GM21529 (cell line): Measurements from ENCODE around the gene MTCH1.
A peak's percentile ranks its signal among the peaks of the same experiment; 100 is the strongest.

ENCODE experiments used
- ATAC-seq: cut with Tn5 transposase; IDR thresholded peaks from one replicate; pipeline ENCODE4 v1.9.1; 2021; ENCODE audit not compliant: unreplicated experiment

MTCH1 gene

DNA sequence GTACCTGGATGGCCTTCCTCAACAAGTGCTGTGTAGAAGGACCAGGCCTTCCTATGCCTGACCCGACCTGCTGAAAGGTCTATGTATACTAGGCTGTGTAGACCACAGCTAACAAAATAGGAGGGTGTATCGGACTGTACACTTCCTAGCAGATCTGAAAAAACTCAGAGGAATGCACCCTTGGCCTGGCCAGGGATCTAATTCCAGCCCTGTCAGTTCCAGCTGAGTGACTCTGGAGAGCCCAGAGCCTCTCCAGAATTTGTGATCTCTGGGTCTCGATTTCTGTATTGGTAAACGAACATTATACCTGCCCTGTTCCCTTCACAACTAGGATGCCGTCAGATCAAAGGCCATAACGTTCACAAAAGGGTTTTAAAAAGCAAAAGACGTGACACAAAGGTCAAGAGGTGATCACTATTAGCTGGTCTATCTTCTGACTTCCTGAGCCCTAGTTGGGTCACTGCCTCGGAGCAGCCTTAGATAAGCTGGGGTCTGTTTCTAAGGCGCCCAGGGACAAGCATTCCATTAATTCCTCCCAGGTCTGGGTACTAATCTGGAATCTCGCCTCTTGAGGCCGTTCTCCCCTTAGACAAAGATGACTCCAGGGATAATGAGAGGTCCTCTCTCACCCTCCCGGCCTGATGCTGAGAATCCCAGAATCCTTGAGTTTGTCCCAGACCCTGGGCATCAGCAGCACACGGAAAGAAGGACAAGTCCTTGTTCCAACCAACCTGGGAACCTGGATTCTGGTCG, 13.9 kb downstream of the MTCH1 start:
- no peak for ATAC-seq

DNA sequence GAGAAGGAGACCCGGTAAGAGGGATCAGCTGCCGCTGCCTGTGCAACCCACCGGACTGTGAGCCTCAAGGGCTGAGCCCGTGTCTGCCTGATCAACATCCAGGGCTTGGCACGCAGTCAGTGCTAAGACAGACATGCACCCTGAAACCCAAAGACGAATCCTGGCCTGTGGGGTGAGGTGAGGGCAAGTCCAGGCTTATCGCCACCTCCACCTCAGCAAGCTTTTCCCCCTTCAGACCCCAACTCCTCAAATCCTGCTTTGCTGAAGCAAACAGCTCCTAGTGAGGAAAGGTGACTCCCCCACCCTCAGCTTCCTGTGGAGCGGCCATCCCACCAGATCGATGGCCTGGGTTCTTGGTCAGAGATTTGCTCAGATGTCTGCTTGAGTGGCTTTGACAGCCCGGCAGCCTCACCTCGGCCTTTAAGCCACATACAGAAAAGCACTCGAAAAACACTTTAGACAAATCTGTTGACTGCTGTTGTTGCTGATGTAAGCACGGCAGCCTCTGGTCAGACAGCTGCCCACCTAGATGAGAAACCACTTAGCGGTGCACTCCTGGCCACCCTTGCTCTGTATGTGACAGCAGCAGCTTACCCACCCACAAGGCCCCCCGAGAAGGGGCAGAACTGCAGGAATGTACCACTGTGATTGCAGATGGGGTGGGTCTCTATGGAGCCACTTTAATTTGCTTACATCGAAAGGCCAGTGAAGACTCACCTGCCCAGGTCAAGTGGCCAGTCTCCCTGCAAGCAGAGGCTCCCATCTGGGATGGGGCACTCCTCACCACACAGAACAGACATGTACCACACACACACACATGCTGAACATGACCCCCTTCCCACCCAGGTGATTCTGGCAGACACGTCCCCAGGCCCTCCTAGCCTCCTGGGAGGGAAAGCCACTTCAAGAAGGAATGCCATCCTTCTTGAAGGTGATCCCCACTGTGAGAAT, 14.8 kb downstream of the MTCH1 start:
- no peak for ATAC-seq

DNA sequence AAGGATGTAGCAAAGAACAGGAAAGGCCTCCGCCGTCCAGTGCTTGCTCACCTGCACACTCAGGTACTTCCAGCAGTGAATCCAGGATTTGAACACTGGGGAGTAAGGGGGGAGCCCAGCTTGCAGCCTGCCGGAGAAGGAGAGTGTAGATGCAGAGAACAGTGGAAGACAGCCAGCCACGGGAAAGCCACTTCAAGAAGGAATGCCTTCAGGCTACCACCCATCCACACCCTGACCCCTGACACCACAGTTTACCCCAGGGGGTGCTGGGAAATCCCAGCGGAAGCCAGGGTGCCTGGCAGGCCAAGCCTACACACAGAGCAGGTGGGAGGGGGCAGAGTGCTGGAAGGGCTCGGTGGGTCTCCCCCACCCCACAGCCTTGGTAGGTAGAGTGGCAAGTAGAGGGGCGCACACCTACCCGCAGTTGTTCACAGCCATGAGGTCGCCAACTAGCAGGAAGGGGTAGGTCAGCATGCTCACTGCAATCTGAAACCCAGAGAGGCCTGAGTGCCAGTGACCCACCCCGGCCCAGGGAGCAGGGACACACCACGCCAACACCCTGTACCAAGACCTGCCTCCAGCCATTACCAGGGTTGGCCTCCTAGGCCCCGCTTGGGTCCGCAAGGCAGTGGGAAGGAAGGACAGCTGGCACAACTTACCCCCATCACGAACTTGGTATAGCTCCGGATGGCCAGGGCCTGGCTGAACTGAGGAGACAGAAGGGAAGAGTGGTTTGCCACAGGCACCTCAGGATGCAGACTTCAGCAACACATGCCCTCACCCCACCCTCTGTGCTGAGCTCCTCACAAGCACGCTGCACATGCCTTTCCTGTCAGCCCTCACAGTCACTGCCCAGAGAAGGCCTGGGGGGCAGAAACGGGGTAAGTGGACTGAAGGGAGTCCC, 15.8 kb downstream of the MTCH1 start:
- ATAC-seq, result no peak

DNA sequence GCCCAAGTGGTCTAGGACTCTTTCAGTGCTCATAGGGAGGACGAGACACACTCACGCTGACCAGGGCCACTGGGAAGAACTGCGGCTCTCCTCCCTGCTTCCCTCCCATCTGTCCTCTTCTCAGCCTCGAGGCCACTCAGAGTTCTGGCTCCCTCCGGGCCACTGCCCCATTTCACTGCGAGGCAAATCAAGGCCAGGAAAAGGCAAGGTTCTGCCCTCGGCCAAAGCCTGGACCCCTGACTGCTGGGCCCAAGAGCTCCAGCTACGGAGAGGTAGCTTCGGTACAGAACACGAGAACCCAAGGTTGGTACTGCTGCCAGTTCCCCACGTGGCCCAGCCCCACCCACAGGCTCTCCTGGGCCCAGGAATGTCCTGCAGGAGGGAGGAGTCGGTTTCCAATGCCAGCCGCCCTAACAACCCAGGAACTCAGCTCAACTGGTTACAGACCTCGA, 16.7 kb downstream of the MTCH1 start:
- no peak for ATAC-seq

DNA sequence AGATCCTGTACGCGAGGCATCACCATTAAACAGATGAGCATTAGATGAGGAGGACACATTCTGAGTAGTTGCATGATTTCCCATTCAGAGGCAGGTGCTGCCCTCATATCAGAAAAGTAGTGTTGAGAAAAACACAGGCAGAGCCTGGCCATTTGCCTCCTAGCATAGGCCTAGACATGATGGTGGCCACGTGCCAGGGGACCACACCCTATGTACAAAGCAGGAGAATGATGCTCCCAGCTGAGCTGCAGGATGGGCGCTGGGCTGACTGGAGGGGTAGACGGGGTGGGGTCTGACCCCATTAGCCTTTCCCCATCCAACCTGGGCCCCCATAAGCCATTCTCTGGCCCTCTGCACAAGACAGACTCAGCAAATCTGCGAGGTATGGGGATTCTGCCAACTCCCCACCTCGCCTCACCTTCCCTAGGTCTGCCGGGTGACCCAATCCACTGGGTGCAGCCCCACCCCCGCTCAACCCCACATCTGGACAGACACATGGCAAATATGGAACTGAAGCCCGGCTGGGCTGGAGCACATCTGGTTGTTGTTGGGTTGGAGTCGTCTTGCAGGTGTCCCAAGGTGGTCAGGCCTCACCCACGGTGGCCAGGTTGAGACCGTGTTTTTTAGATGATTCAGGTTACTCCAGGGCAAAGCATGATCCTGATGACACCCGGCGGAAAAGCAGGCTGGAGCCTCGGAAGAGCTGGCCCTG, 17.6 kb downstream of the MTCH1 start:
- ATAC-seq, result no peak

DNA sequence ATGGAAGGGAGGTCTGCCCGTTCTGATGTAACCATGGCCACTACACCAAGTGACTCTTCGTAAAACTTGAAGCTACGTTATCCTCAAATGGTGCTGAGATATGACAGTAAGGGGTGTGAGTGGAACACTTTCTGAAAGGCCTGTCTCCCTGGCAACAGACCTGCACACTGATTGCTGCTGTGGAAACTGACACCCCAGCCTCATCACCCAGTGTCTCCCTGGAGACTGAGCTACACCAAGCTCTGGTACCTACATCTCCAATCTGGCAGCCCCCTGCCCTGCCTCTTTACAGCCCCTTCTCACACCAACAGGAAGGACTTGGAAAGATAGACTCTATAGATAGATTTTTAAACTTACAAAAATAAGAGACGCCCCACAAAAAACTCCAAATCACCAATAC, 18.2 kb downstream of the MTCH1 start:
- no peak for ATAC-seq

DNA sequence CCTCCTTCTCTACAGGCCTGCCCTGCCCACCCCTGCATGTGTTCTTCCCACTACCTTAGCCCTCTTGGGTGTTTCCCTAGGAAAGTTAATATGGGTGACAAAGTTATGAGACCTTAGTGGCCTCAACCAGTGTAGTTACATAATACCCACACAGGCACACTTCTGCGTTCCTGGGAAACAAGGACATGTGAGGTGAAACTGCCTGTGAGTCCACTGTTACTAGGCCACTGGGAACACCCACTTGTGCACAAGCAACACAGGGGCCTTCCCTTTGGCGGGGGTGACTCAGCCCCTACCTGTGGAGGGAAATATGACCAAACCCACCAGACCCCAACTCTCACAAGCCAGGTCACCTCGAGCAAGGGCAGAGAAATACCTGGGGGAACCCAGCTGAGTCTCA, 18.7 kb downstream of the MTCH1 start:
- ATAC-seq, result no peak

DNA sequence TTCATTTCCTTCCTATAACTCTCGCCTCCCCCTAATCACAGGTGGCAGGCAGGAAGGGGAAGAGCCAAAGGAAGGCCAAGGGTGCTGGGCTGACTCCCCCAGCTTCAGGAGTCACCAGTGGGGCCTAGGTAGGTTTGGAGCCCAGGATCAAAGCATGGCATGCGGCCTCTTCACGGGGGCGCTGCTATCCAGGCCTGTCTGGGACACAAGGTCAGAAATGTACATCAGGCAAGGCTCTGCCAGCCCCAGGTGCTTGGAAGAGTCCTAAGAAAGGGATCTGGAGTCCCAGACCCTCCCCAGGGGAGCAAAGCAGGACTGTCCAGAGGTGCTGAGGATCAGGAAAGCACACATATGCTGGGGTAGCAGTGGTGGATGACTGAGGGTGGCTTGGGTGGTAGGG, 21.1 kb downstream of the MTCH1 start:
- ATAC-seq, result no peak

DNA sequence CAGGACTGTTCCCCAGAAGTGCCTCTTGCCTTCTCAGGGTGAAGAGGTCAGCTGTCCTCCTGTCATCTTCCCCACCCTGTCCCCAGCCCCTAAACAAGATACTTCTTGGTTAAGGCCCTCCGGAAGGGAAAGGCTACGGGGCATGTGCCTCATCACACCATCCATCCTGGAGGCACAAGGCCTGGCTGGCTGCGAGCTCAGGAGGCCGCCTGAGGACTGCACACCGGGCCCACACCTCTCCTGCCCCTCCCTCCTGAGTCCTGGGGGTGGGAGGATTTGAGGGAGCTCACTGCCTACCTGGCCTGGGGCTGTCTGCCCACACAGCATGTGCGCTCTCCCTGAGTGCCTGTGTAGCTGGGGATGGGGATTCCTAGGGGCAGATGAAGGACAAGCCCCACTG, 21.6 kb downstream of the MTCH1 start:
- no peak for ATAC-seq

DNA sequence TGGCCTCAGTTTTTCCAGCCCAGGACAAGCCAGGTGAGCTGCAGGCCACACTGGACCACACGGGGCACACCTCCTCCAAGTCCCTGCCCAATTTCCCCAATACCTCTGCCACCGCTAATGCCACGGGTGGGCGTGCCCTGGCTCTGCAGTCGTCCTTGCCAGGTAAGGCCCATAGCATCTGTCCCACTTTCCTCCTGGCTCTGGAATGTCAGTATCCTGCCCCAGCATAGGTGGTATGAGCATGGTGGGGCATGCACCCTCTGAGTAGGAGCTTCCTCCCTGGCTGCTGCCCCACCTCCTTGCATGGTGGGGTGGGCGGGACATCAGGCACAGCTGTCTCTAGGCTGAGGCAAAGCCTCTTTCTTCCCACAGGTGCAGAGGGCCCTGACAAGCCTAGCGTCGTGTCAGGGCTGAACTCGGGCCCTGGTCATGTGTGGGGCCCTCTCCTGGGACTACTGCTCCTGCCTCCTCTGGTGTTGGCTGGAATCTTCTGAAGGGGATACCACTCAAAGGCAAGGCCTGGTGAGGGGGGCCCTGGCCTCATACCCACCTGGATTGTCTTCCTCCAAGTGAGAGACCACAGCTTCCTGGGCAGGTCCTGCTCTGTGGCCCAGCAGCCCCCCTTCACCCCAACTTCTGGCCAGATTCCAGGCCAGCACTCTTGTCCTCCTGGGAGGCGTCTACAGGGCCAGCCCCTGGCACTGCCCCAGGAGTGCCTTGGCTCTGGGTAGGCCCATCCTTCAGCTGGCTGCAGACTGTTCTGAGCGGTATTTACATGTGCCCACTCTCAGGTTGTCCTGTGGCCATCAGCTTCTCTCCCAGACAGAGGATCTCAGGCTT, 22.3 kb downstream of the MTCH1 start:
- ATAC-seq, result peak; percentile 48

DNA sequence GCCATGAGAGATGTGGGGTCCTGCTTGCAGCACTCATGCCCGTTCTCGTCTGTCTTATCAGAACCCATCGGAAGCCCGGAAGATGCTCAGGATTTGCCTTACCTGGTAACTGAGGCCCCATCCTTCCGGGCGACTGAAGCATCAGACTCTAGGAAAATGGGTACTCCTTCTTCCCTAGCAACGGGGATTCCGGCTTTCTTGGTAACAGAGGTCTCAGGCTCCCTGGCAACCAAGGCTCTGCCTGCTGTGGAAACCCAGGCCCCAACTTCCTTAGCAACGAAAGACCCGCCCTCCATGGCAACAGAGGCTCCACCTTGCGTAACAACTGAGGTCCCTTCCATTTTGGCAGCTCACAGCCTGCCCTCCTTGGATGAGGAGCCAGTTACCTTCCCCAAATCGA, 23.1 kb downstream of the MTCH1 start:
- no peak for ATAC-seq

DNA sequence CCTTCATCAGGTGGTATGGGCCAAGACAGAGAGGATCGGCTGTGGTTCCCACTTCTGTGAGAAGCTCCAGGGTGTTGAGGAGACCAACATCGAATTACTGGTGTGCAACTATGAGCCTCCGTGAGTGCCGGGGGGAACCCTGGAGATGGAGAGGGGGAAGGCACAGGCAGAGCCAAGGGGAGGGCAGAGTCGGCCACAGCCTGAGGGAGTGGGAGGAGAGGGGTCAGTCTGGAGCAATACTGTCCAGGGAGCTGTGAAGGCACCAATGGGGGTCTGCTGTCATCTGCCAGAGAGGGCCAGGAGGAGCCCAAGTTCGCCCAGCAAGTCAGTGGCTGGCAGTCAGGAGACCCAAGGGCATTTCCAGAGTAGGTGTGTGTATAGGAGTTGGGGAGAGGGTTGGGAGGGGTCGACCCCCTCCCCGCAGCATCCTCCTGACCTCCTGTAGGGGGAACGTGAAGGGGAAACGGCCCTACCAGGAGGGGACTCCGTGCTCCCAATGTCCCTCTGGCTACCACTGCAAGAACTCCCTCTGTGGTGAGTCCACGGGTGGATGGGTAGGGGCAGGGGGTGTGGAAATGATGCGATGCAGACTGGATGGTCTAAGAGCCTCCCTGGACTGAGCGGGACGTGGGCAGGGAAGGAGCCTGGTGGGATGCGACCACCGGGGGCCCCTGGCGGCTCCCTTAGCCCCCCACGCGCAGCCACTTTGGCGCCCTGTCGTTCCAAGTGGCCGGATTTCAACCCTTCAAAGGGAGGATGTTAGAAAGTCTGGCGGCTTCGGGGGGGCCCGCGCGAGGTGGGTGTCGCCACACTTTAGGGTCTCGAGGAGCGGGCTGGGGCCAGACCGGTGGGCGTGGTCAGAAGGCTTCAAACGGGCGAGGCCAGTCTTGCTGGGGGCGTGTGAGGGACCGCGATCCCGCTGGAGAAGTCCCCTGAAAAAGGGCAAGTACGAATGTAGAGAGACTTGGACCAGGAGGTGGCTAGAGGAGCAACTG, 24.3 kb downstream of the MTCH1 start:
- no peak for ATAC-seq

DNA sequence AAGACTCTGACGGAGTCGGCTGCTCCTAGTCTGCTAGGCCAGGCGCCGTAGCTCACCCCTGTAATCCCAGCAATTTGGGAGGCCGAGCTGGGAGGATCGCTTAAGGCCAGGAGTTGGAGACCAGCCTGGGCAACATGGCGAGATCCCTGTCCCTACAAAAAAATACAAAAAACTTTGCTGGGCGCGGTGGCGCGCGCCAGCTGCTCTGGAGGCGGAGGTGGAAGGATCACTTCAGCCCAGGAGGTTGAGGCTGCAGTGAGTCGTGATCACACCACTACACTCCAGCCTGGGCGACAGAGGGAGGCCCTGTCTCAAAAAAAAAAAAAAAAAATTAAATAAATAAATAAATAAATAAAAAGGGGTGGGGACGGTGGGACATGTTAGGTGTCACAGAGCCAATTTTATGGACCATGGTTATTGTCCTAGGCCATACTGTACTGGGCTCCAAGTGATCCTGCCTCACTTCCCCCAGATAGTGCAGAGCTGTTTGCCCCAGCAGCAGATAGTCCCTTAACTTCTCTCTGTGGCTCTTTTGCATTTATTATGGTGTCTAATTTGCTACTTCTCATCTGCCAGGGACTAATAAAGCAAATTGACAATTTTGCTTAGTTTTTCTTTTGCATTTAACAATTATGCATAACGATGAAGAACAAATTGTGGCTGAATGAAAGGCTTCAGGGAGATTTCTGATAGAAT, 26.3 kb downstream of the MTCH1 start:
- no peak for ATAC-seq

DNA sequence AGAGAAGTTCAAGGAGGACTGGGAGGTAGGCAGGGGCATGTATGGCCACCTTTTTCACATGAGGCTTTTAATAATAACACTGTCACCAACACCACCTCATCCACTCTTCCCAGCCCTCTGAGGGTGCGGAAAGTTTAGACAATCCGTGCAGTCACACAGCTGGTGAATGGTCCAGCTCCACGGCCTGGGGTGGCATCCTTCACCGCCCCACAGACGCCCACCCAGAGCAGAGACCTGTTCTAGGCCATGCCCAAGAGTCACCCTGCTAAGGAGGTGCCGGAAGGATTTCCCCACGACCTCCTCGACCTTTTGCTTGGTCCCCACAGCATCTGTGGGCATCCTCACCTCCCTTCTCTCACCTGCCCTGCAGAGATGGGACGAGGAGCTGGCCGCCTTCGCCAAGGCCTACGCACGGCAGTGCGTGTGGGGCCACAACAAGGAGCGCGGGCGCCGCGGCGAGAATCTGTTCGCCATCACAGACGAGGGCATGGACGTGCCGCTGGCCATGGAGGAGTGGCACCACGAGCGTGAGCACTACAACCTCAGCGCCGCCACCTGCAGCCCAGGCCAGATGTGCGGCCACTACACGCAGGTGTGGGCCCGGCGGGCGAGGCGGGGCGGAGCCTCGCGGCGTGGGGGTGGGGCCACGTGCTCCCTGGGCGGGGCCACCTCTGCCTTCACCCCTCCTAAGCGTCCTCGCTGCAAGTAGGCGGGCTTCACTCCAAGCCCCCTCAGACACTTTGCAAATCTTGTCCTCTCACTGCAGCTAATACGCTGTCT, 27.0 kb downstream of the MTCH1 start:
- ATAC-seq, result no peak

DNA sequence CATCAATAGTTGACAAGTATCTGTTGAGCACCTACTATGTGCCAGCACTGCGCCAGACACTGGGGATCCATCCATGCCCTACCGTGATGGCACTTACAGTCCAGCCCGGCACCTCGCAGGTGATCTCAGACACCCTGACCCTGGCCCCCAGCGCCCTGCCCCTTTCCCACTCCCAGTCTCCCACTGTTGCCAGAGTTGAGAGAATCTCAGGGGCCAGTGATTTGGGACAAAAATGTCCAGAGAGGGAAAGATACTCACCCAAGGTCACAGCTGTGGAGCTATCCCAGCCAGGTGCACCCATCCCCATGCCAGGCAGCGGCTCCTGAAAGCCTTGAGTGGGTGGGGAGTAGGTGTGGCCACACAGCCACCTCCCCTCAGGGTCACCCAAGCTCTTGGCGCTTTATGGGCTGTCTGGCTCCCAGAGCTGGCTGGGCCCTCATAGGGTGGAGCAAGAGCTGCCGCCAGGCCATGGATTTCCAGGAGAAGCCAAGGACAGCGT, 28.2 kb downstream of the MTCH1 start:
- no peak for ATAC-seq

DNA sequence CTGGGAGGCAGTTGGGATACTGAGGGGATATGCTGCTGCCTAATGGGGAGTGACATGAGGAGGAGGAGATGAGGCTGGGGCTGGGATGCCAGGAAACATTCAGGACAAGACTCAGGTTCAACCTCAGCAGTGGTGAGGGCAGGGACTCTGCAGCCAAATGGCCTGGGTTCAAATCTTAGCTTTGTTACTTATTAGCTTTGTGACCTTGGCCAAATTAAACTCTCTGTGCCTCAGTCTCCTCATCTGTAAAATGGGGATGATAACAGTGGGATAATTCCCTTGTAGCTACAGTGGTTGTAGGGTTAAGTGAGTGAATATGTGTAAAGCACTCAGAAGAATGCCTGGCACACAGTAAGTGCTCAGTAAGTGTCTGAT, 29.6 kb downstream of the MTCH1 start:
- ATAC-seq, result no peak
